ENCODE data around the gene PLCB3. TPM values are rescaled to one million over a fixed set of nuclear protein-coding genes. Genes with fewer than 3 reads are reported as not detected.
A peak's percentile ranks its signal among the peaks of the same experiment; 100 is the strongest.

Gene PLCB3
- total and polyA plus RNA-seq, 2 experiments from 2014 or later = 10.6 to 24.7 TPM

DNA sequence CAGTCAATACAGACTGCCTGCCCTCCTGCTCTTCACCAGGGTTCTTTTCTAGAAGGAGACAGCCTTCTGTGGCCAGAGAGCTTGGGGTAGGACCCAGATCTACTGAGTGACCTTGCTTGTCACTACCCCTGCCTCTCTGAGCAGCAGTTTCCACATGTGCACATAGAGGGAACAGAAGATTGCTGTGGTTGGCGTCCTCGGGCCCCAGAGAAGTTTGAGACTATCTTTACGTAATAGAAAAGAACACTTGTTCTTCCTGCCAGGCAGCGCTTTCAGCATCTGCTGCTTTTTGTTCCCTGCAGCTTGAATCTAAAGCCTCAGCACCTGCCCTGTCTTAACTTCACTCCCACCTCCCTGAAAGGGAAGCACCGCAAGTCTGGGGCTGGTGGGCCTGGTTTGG is 12.3 kb upstream of the PLCB3 start:
- DNase-seq (ENCODE audit: low read depth in 1 of 2, low spot score in 1 of 2) = no peak
- H3K36me3 ChIP-seq = peaks cover 3% of the 10 kb centered on the region
- H3K27me3 ChIP-seq = no peaks in the 10 kb centered on the region
- H3K27ac ChIP-seq = no peak overlapping the region
- TF ChIP-seq, protein P1, sequence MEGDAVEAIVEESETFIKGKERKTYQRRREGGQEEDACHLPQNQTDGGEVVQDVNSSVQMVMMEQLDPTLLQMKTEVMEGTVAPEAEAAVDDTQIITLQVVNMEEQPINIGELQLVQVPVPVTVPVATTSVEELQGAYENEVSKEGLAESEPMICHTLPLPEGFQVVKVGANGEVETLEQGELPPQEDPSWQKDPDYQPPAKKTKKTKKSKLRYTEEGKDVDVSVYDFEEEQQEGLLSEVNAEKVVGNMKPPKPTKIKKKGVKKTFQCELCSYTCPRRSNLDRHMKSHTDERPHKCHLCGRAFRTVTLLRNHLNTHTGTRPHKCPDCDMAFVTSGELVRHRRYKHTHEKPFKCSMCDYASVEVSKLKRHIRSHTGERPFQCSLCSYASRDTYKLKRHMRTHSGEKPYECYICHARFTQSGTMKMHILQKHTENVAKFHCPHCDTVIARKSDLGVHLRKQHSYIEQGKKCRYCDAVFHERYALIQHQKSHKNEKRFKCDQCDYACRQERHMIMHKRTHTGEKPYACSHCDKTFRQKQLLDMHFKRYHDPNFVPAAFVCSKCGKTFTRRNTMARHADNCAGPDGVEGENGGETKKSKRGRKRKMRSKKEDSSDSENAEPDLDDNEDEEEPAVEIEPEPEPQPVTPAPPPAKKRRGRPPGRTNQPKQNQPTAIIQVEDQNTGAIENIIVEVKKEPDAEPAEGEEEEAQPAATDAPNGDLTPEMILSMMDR (IDR thresholded peaks at IDR 0.05; ENCODE audit: low read depth, low read length) = no peak
- peaks cover 5% of the 10 kb centered on the region for H3K4me1 ChIP-seq (ENCODE audit: low read depth)
- H3K4me3 ChIP-seq = no peak overlapping the region
- no peaks in the 10 kb centered on the region for H3K9me3 ChIP-seq (ENCODE audit: low read depth)

DNA sequence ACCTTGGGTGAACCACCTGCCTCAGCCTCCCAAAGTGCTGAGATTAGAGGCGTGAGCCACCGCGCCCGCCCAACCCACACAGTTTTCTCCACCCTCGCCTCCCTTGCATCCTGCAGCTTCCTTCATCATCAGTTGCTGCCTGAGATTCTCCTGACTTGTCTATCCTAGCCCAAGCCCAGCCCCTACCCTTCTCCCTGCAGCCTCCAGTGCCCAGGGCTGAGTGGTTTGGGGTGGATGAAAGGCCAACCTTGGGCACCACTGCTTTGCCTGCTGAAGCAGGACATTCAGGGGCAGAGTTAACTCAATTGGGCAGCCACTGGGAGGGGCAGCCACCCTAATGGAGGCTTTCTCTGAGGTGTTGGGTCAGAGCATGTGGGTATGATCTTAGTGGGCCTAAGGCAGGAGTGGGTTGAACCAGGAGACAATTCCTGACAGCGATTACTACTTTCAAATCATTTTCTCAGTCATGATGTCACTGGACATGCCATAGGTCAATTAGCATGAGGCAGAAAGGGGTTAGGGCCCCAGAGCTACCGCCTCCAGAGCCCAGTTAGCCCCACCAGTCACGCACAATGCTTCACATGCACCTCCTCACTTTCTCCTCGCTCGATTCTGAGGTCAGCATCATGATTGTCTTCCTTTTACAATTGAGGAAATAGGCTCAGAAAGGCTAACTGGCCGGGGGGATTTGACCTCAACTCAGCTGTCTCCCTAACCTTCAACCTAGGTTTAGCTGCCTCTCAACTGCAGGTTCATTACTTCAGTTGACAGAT is 11.5 kb upstream of the PLCB3 start:
- peak overlapping the region; percentile 86 for H3K4me3 ChIP-seq
- peaks cover 5% of the 10 kb centered on the region for H3K4me1 ChIP-seq (ENCODE audit: low read depth)
- no peaks in the 10 kb centered on the region for H3K9me3 ChIP-seq (ENCODE audit: low read depth)
- H3K36me3 ChIP-seq = peaks cover 3% of the 10 kb centered on the region
- DNase-seq (ENCODE audit: low read depth in 1 of 2, low spot score in 1 of 2) = no peak
- TF ChIP-seq, protein P1 (IDR thresholded peaks at IDR 0.05; ENCODE audit: low read depth, low read length) = no peak
- H3K27me3 ChIP-seq = no peaks in the 10 kb centered on the region
- H3K27ac ChIP-seq = peak overlapping the region; percentile 96

DNA sequence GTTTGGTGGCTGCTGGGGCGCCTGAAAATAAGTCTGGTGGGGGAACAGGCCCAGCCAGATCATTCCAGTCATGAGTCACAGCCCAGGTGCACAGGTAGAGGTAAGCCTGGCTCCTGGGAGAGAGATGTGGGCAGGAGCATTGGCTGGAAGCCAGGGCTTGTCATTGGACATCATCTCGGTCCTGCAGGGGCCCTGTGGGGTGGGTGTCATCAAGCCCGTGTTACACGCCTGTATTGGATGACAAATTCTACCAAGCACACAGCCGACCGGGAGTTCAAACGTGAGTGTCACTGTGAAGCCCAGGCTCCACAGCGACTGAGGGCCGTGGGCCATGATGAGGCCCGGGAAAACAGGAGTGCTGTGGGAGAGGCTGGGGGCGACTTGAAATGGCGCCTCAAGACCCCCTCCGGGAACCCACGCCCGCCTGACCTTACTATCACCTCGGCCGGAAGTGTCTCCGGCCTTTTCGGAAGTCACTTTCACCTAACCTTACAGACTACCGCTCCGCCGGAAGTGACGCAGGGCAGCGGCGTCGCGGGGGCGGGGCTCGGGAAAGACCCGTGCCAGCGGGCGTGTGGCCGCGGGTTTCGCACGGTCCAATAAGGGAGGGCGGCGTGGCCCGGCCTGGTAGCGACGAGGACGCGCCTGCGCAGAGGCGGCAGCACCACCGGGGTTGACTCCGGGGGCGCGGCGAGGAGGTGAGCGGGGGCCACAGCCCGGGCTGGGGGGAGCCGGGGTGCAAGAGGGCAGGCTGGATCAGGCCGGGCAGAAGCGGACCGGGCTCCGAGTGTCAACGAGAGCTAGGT is 10.7 kb upstream of the PLCB3 start, which contains the start of gene FKBP2:
FKBP2 (plus strand) TSS at position 661 of the 806 bp plus-strand sequence. CDS start 1,293 bp downstream, outside the sequence.
- peak; percentile 99 for DNase-seq (ENCODE audit: low read depth in 1 of 2, low spot score in 1 of 2)
- TF ChIP-seq, protein P1 (IDR thresholded peaks at IDR 0.05; ENCODE audit: low read depth, low read length) = no peak
- no peaks in the 10 kb centered on the region for H3K9me3 ChIP-seq (ENCODE audit: low read depth)
- peak within 1 kb of the TSS; percentile 96 for H3K27ac ChIP-seq
- H3K27me3 ChIP-seq = no peaks in the 10 kb centered on the region
- H3K4me1 ChIP-seq (ENCODE audit: low read depth) = peaks cover 5% of the 10 kb centered on the region
- peak within 1 kb of the TSS; percentile 86 for H3K4me3 ChIP-seq
- peaks cover 3% of the 10 kb centered on the region for H3K36me3 ChIP-seq

- DNase-seq (ENCODE audit: low read depth in 1 of 2, low spot score in 1 of 2) = peak in 1 of 2 donors; percentile 100
- TF ChIP-seq, protein P1 (IDR thresholded peaks at IDR 0.05; ENCODE audit: low read depth, low read length) = no peak
- H3K27ac ChIP-seq = peak overlapping the region; percentile 96
Observed at GRCh38 chr11:64241241-64241490, 10.2 kb upstream of the PLCB3 start.

DNA sequence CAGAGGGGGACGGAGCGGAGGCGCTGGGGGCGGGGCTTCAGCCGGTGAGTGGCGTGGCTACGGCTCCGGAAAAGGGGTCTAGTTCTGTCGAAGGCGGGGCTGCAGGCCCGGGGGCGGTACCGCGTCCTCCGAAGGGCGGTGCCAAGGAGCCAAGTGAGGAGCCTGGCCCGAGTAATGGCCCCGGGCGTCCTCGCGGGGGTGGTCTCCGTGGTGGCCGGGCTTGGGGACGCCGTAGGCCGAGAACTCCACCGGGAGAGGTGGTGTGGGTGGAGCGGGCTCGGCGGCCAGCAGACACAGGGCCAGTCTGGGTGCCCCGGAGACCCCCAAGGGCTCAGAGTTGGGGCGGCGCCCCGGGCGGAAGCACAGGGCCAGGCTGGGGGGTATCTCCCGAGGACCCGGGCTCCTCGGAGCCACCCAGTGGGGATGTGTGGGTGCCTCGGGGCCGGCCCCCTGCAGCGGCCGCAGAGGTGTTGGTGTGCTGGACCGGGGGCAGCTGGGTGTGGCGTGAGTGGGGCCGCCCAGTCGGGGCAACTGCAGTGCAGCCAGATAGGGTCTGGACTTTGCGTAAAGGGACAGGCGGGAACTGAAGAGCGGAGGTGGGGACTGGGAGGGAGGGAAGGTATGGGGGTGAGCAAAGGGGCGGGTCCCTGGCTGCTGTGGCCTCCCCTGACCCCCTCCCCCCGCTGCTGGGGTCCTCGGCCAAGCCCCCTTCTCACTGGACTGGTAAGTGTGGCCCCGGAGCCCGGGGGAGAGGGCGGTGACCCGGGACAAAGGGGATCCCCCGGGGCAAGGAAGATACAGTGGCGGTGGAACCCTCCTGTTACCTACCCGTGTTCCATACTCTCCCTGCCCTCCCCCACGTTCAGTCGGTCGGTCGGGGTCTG is 9.6 kb upstream of the PLCB3 start:
- H3K27me3 ChIP-seq = no peaks in the 10 kb centered on the region
- peak; percentile 48 to 99 for DNase-seq (ENCODE audit: low read depth in 1 of 2, low spot score in 1 of 2)
- H3K27ac ChIP-seq = peak overlapping the region; percentile 86
- peaks cover 3% of the 10 kb centered on the region for H3K36me3 ChIP-seq
- TF ChIP-seq, protein P1 (IDR thresholded peaks at IDR 0.05; ENCODE audit: low read depth, low read length) = no peak
- H3K9me3 ChIP-seq (ENCODE audit: low read depth) = no peaks in the 10 kb centered on the region
- H3K4me3 ChIP-seq = peak overlapping the region; percentile 86
- H3K4me1 ChIP-seq (ENCODE audit: low read depth) = peaks cover 5% of the 10 kb centered on the region

More at GRCh38 chr11:64241241-64241490, 10.2 kb upstream of the PLCB3 start:
- Histone ChIP-seq H3K4me3 (peak overlapping the region; percentile 86), H3K36me3 (peaks cover 3% of the 10 kb centered on the region), H3K27me3 (no peaks in the 10 kb centered on the region), H3K4me1 (ENCODE audit: low read depth) (peaks cover 5% of the 10 kb centered on the region), H3K9me3 (ENCODE audit: low read depth) (no peaks in the 10 kb centered on the region)

Measured in cardiac muscle cell (in vitro differentiated cells and primary cell).